Measurements from ENCODE around the gene ZNF598.

DNA sequence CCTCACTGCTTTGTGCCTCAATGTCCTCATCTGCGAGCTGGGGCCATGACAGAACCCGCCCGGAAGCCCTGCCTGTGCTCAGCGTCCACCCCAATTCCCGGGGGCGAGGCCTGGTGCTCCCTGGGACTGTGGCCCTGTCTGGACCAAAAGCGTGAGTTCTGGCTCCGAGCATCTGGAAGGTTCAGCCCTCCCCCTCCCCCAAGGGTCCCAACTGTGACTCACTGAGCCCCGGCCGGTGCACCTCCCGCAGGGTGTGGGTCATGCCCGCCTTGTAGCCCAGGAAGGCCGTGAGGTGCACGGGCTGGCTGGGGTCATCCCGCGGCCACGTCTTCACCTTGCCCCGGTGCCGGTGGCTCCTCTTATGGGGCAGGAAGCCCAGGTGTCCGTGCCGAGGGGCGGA, 55.9 kb downstream of the ZNF598 start:
- TF ChIP-seq, protein P1, sequence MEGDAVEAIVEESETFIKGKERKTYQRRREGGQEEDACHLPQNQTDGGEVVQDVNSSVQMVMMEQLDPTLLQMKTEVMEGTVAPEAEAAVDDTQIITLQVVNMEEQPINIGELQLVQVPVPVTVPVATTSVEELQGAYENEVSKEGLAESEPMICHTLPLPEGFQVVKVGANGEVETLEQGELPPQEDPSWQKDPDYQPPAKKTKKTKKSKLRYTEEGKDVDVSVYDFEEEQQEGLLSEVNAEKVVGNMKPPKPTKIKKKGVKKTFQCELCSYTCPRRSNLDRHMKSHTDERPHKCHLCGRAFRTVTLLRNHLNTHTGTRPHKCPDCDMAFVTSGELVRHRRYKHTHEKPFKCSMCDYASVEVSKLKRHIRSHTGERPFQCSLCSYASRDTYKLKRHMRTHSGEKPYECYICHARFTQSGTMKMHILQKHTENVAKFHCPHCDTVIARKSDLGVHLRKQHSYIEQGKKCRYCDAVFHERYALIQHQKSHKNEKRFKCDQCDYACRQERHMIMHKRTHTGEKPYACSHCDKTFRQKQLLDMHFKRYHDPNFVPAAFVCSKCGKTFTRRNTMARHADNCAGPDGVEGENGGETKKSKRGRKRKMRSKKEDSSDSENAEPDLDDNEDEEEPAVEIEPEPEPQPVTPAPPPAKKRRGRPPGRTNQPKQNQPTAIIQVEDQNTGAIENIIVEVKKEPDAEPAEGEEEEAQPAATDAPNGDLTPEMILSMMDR (IDR thresholded peaks at IDR 0.05) = no peak
- TF ChIP-seq POLR2A (IDR thresholded peaks at IDR 0.05) = no peak
